IPS-NIHi11 (cell line): ENCODE results near the gene C1QTNF8.
A peak's percentile ranks its signal among the peaks of the same experiment; 100 is the strongest.
"Not testable (repeated sequence)": the region's sequence is repeated elsewhere in the genome, so short reads cannot be mapped to it uniquely, and the experiment has no call there.

Experiments used
- DNase-seq: peaks from one replicate; pipeline ENCODE4 v3.0.0; 2012; ENCODE audit warnings: mixed read lengths, low spot score

The C1QTNF8 gene

DNA sequence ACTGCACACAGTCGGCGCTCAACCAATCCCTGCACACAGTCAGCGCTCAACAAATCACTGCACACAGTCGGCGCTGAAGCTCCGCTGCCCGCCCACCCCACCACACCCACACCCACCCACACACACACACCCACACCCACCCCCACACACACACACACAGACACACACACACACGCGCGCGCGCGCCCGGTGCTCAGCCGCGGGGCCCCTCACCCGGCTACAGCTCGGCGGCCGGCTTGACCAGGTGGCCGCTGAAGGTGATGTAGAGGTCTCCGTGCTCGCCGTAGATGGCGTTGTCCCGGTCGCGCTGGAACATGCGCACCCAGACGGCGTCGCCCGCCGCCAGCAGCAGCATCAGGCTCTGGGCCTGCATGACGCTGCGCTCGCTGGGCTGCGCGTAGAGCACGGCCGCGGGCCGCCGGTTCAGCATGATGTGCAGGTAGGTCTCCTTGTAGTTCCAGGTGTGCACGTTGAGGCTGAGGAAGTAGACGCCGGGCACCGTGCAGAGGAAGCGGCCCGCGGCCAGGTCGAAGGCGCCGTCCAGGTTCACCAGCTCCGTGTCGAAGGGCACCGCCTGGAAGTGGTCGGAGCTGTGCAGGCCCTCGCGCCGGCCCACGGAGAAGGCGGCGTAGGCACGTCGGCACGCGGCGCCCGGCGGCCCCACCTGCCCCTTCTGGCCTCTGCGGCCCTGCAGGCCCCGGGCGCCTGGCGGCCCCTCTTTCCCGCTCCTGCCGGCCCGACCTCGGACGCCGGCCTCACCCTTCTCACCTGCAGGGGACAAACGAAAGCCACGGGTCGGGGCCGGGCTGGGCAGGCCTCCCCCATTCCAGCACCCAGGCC is 2.5 kb downstream of the C1QTNF8 start:
- peak; percentile 75 for DNase-seq

DNA sequence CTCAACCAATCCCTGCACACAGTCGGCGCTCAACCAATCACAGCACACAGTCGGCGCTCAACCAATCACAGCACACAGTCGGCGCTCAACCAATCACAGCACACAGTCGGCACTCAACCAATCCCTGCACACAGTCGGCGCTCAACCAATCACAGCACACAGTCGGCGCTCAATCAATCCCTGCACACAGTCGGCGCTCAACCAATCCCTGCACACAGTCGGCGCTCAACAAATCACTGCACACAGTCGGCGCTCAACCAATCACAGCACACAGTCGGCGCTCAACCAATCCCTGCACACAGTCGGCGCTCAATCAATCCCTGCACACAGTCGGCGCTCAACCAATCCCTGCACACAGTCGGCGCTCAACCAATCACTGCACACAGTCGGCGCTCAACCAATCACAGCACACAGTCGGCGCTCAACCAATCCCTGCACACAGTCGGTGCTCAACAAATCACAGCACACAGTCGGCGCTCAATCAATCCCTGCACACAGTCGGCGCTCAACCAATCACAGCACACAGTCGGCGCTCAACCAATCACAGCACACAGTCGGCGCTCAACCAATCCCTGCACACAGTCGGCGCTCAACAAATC is 3.3 kb downstream of the C1QTNF8 start:
- not testable (repeated sequence) for DNase-seq

DNA sequence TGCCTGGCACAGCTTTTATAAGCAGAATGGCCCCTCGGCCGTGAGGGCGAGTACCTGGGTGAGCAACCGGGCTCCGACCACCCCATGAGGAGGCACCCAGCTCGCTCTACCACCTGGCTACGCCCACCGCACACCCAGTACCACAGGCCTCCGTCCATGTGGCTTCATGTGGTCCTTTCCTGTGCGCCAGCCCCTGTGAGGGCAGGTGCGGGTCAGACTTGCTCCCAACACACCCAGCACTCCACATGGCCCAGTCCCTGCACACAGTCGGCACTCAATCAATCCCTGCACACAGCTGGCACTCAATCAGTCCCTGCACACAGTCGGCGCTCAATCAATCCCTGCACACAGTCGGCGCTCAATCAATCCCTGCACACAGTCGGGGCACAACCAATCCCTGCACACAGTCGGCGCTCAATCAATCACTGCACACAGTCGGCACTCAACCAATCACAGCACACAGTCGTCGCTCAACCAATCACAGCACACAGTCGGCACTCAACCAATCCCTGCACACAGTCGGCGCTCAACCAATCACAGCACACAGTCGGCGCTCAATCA is 4.0 kb downstream of the C1QTNF8 start:
- DNase-seq = no peak

DNA sequence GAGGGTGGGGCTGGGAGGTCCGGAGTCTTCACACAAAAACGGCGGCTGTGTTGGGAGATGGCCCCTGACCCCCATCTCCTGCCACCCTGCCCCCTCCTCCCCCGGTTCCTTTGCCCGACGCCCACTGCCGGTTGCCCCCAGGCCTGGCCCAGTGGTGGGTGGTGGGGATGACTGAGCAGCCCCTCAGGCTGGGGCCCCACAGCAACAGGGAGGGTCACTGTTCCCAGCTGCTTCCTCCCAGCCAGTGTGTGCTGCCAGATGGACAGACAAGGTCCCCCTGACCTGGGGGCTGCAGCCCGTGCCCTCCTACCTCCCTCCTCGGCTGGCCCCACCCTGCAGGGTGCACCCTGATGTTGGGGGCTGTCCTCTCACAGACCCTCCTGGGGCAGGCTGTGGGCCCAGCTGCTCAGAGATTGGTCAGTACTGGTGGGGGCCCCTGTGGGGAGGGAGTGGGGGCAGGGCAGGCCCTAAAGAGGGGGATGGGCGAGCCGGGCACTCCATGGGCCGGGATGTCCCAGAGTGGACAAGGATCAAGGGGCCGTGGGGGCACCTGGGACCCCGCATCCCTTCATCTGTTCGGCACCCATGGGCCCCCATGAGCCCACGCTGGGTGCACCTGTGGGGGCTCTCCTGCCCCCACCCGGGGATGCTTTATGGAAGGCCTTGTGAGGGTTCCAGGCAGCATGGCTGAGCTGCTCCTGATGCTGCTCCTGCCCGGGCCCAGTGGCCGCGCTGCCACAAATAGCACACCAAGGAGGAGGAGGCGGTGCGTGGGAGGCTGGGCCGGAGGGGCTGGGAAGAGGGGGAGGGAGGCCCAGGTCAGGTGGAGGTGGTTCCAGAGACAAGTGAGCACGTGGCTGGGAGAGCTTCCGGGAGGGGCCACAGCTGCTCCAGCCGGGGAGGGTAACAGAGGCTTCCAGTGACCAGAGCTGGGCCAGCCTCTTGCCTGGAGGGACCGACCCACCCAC is 5.1 kb downstream of the C1QTNF8 start:
- no peak for DNase-seq

DNA sequence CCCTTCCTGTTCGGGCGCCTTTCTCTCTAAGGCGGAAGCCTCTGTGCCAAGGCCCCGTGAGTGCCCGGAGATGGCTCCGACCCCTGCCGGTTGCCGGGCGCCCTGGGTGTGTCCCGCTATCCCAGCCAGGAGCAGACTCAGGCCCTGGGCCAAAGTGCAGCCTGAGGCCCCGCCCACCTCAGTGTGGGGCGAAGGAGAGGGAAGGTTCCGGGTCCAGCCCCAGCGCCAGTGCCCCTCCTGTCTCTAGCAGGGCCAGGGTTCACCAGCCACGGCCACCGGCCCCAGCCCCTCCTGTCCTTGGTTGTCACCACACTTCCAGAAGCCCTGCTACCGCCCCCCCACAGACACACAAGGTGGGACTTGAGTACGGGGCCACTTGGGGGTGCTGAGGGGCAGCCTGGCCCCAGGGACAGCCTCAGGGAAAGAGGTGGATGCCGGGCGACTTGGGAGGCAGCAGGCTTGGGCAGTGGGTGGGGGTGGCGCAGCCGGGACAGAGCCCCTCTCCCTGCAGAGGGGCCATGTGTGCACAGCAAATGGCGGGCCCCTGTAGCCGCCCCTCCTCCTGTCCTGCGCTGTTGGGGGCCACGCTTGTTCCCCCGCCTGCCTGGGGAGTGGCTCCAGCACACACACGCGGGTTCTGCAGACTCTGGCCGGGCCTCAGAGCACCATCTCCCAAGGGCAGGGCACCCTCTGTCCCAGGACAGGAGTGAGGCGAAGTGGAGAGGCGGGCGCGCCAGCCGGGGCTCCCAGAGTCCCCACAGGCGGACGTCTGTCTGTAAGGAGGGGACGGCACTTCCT is 6.0 kb downstream of the C1QTNF8 start:
- DNase-seq = no peak

DNA sequence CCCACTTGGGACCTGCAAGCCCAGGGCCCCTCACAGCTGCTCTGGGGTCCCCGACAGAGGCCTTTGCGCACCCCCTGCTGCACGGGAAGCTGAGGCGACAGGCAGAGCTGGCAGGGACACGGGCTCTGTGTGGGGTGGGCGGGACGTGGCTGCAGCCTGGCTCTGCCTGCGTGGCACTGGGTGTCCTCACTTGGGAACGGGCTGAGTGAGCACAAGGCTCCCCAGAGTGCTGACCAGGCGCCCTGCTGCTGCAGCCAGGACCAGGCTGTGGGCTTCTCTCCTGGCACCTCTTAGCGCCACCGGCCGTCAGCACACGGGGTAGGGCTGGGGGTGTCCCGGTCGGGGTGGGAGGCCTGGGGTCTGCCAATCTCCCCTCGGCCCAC is 6.6 kb downstream of the C1QTNF8 start:
- no peak for DNase-seq

DNA sequence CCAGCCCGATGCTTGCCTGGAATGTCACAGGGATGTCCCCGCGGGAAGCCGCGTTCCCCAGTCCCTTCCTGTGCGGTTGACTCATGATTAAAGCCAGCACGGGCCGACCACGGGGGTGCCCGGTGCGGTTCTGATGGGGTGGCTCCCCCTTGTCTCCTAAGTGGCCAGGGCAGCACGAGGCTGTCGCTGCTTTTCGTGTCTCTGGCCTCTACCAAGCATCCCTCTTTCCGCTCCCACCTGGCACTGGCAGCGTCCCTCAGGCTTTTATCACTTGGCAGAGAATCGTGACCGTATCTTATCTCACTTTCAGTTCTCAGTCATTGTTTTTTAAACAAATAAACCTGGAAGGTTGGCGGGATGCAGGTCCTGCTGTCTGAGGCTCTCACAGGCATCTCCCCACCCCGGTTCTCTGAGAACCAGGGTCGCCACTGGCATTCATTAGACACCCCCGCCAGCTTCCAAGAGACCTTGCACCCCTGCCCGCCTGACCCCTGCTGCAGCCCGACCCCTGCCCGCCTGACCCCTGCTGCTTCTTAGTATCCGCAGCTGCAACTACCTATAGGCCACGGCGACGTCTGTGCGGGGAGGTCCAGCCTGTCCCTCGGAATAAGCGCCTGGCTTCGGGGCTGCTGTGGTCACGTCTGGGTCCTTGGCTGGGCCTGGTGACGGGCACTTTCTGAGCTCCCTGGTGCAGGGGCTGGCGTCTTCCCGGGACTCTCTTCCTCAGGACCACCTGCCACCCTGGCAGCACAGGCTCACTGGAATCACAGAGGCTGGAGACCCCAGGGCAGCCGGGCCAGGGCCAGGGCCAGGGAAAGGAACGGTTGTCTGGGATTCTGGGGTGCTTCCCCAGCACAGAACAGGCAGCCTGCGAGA is 7.5 kb downstream of the C1QTNF8 start:
- DNase-seq = no peak

DNA sequence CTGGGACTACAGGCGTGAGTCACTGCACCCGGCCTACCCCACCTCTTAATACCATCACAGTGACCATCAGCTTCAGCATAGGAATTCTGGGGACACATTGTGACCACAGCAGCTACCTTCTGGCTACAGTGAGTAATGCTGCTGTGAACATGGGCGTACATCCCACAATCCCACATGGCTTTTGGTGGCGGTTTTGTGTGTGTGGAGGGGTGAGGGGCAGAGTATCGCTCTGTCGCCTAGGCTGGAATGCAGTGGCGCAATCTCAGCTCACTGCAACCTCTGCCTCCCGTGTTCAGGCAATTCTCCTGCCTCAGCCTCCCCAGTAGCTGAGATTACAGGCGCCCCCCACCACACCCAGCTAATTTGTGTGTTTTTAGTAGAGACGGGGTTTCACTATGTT is 9.6 kb downstream of the C1QTNF8 start:
- DNase-seq = not testable (repeated sequence)

DNA sequence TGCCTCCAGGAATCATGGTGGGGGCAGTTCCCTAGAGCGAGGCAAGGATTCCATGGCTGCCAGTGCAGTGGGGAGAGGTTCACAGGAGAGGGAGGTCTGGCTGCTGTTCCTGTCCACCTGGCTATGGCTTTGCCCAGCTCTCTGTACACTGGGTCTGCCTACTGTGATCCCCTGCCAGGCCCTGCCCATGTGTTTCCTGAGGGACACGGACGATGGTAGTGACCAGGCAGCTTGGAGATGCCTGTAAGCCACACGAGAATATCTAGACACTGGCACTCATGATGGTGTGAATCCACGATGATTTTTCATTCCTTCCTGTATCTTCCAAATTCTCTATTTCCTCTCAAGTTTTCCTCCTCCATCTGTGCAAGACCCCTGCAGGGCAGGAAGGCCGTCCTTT is 11.1 kb downstream of the C1QTNF8 start:
- DNase-seq = no peak

DNA sequence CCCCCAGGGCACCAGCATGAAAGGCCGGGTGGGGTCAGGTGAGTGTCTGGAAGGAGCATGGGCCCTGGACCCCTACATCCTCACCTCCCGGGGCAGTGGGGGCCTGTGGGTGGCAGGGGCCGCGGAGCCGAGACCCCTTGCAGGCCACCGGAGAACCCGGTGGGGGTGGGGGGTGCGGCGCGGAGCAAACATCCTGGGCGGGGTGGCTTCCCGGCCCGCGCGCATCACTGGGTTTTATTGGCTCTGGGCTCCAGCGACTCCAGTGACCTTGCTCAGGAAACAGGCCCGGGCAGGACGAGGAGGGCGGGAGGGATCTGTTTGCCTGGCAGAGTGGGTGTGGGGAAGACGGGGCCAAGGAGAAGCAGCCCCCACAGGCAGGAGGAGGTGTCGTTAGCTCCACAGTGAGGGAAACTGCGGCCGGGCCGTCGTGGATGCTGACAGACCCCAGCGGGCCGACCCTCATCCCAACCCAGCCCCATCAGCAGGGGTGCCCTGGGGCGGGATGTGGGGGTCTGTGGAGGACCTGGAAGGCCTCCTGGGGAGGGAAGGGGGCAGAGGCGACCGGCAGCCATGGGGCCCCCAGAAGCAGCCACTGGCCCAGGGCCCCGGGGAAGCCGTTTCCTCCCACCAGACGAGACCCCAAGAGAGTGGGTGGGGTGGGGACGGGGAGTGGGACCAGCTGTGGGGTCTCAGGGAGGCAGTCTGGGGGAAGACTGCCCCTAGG is 12.9 kb downstream of the C1QTNF8 start:
- DNase-seq = no peak

DNA sequence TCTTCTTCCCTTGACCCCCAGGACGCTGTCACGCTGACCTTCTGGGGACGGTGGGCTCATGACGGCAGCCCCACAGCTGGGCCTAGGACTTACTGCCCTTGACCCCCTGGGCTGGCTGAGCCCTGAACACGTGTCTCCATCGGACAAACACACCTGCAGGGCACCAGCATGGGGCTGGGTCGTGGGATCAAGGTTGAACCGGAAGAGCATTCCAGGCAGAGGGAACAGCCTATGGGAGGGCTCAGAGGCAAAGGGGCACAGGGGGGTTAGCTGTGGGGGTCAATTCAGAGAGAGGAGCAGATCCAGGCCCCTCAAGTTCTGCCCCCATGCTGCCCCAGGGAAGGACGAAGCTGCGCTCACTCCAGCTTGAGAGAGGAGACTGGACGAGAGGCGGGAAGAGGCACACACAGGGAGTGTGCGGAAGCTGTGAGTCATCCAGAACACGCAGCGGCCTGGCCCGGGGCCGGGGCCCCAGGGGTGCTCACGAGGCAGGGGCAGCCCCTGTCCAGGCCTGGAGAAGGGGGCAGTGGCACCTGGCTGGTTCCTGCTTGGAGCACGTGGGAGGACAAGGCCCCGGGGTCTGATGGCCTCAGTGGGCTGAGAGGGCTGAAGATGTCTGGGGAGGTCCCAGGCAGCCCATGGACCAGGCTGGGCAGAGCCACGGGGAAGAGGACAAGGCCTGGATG is 13.6 kb downstream of the C1QTNF8 start:
- DNase-seq = no peak

DNA sequence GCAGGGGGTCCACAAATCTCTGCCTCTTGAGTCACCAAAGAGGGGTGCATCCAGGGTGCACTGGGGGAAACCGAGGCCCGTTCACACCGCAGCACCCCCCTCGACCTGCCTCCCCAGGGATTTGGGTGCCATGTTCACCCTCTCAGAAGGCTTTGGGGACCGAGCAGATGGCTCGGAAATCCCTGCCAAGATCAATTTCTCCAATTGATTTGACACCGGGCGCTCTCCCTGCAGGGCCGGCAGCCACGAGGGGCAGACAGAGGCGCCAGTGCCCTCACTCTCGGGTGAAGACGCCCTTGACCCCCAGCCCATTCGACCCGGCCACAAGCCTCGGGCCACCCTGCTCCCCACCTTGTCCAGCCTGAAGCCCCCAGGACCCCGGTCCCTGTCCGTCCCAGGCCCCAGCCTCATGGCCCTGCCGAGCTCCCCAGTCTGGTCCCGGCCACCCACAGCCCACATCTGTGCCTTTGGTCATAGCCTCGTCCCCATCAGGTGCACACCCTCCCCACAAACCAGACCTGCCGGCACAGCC is 14.2 kb downstream of the C1QTNF8 start:
- DNase-seq = no peak

DNA sequence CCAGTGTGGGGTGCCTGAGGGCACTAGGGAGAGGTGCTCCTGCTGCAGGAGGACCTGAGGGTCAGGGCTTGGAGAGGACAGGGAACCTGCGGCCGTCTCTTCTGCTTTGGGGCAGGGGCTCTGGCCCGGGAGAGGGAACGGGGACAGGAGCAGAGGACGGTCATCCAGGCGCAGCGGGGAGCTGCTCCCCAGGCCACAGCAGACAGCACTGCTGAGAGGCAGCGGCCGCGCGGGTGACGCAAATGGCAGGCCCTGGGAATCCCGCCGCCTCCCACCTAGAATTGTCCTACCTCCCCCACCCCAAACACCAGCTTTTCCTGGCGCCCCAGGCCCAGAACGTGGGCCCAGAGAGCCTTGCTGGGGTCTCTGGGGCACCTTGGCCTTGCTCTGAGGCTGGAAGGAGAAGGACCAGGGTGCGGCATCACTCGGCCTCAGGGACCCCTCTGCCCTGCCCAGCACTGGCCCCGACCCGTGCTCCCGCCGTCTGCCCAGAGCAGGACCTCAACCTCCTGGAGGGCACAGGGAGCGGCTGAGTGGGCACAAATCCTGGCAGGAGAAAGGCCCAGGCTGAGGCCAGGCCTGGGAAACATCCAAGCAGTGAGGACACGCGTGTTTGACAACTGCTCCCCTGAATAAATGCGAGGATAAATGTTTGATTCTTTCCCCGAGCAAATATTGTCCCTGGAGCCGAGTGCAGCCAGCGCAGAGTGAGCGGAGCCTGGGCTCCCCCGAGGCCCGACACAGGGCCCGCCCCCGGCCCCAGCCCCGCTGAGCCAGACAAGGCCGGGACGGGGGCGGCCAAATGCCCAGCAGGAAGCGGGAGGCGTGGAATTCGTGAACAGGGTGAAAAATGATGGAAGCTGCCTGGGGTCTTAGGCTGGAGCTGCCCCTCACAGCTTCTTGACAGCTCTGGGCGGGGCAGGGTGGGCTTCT is 15.0 kb downstream of the C1QTNF8 start:
- peak; percentile 62 for DNase-seq

DNA sequence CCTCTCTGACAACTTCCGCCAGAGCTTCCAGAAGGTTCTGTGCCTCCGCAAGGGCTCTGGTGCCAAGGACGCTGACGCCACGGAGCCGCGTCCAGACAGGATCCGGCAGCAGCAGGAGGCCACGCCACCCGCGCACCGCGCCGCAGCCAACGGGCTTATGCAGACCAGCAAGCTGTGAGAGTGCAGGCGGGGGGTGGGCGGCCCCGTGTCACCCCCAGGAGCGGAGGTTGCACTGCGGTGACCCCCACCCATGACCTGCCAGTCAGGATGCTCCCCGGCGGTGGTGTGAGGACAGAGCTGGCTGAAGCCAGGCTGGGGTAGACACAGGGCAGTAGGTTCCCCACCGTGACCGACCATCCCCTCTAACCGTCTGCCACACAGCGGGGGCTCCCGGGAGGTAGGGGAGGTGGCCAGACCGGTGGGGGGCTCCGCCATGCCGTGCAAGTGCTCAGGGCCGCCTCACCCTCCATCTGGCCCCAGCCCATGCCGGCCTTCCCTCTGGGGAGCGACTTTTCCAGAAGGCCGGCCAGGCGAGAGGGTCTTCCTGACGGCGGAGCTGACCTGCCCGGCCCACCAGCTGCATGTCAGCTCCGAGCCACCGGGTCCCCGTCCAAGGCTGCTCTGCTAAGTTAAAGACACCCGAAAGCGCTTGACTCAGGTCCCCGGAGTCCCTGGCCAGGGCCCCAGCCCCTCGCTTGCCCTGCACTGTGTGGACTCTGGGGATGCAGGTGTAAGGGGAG is 16.1 kb downstream of the C1QTNF8 start:
- DNase-seq = no peak

DNA sequence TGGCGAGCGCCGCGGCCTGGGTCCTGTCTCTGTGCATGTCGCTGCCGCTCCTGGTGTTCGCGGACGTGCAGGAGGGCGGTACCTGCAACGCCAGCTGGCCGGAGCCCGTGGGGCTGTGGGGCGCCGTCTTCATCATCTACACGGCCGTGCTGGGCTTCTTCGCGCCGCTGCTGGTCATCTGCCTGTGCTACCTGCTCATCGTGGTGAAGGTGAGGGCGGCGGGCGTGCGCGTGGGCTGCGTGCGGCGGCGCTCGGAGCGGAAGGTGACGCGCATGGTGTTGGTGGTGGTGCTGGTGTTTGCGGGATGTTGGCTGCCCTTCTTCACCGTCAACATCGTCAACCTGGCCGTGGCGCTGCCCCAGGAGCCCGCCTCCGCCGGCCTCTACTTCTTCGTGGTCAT is 16.7 kb downstream of the C1QTNF8 start:
- no peak for DNase-seq

DNA sequence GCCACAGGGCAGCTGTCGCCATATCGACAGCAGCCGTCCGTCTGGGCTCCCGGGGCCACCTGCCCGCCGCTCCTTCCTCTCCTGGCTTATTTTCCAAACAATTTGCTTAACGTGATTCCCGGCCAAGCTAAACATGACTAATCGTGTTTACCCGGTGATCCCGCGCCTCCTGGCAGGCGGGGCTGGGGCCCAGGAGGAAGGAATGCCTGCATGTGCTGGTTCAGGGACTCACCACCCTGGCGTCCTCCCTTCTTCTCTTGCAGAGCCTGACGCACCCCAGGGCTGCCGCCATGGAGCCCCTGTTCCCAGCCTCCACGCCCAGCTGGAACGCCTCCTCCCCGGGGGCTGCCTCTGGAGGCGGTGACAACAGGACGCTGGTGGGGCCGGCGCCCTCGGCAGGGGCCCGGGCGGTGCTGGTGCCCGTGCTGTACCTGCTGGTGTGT is 17.4 kb downstream of the C1QTNF8 start:
- DNase-seq = no peak
